GM12864 (cell line): ENCODE measurements around the gene MCM3AP.

Experiments
- DNase-seq: peaks from one replicate; pipeline ENCODE4 v3.0.0-alpha.2; 2011; ENCODE audit warnings: low read depth
- H3K4me3 ChIP-seq: 2 replicates; pipeline ENCODE4 v1.5.1; 2011; ENCODE audit warnings: mild to moderate bottlenecking, low read depth, low read length, control low read depth
- TF ChIP-seq, protein P1 (sequence below): IDR thresholded peaks from 2 replicates; pipeline ENCODE4 v1.5.1; 2011; ENCODE audit warnings: low read depth, mild to moderate bottlenecking, moderate library complexity, low read length, control low read depth, inconsistent platforms; ENCODE audit errors: missing control alignments

MCM3AP gene

DNA sequence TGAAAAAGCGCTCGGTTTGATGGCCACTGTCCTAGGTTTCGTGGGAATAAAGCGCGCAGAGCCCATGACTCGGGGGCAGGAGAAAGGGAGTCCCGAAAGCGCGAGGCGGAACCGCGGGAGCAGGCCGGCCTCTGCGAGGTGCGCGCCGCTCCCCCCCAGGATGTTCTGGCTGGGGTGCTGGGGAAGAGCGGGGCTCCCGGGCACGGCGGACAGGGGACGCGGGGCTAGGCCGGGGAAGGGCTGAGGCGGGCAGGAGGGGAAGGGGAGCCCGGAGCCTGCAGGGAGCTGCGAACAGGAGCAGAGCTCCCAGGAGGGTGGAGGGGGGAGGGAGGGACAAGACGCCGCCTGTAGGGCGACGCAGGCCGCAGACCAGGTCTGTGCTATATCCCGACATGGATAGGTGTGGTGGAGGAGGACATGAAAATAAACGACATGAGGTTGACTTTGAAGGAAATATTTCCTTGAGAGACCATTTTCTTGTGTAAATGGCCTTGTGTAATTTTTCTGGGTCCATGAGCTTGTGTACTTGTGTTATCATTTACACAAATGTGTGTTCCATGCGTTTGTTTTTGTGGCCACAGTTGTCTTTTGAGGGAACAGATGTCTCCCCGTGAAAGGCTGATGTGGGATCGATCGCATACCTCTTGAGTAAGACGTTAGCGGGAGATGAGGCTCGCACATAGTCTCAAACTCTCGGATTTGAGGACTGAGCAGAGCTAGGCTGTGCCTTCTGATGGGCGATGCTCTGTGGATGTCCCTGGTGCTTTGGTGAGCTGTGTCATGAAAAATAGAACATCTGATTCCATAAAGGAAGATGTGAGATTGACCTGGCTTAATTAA is 39.9 kb upstream of the MCM3AP start:
- DNase-seq, result no peak
- peak overlapping the region; percentile 93 for H3K4me3 ChIP-seq
- TF ChIP-seq, protein P1, sequence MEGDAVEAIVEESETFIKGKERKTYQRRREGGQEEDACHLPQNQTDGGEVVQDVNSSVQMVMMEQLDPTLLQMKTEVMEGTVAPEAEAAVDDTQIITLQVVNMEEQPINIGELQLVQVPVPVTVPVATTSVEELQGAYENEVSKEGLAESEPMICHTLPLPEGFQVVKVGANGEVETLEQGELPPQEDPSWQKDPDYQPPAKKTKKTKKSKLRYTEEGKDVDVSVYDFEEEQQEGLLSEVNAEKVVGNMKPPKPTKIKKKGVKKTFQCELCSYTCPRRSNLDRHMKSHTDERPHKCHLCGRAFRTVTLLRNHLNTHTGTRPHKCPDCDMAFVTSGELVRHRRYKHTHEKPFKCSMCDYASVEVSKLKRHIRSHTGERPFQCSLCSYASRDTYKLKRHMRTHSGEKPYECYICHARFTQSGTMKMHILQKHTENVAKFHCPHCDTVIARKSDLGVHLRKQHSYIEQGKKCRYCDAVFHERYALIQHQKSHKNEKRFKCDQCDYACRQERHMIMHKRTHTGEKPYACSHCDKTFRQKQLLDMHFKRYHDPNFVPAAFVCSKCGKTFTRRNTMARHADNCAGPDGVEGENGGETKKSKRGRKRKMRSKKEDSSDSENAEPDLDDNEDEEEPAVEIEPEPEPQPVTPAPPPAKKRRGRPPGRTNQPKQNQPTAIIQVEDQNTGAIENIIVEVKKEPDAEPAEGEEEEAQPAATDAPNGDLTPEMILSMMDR, result peak; percentile 17

DNA sequence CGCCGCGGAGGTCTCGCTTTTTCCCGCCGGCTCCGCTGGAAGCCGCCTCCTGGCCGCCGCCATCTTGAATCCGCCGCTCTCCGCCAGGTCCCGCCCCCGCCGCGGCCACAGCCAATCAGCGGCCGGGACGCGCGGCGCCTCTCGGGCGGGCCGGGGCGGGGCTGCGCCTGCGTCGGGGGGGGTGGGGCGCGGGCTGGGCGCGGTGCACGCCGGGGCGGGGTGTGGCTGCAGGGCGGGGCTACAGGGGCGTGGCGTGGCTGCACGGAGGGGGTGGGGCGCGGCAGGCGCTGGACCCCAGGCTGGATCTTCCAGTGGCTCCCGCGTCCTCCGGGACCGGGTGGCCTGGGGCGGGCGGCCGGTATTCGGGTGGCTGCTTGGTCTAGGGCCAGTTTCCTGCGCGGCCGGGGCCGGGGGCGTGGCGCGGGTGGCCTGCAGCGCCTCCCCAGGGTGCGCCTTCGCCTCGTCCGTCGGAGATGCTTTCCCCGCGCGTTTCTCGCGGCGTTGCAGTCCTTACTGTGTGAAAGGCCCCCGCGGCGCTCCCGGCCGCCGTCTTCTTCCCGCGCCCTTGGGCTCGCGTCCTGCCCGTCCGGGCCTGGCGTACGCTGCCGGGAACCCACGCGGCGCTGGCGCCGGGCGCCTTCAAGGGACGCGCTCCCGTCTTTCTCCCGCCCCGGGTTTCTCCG is 39.1 kb upstream of the MCM3AP start:
- TF ChIP-seq, protein P1, result no peak
- peak overlapping the region; percentile 100 for H3K4me3 ChIP-seq
- no peak for DNase-seq

DNA sequence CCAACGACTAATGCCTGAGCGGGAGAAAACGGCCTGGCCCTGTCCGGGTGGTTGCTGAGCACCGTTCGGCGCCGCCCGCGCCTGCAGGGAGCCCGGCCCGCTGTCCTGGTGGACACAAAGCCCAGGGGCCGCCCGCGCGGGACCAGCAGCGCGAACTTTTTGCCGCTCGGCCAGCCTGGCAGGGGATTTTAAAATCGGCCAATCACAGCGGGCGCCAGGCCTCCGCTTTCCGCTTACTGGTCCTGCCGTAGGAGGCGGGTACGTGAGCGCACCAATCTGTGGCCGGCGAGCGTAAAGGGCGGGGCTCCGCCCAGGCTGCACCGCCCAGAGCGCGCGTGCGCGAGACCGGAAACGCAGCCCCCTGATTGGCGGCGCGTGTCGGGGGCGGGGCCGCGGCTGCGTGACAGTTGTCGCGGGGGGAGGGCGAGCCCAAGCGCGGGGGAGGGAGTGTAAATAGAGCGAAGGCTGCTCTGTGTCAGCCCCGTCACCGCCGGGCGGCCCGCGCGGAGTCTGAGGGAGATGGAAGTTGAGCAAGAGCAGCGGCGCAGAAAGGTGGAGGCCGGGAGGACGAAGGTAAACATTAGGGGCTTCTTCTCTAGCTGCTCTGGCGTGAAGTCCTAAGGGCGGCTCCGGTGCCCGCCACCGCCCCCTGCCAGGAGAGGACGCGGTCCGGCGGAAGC is 38.4 kb upstream of the MCM3AP start, which contains the start of the genes C21orf58 and PCNT:
TSS of gene C21orf58 (minus strand) at position 161 of the 680 bp plus-strand sequence. CDS start 1,132 bp downstream, outside the sequence.
TSS of gene PCNT (plus strand) at position 447 of the 680 bp plus-strand sequence. CDS start at position 520, 73 bp downstream.
- DNase-seq, result peak; percentile 90
- TF ChIP-seq, protein P1, result no peak
- H3K4me3 ChIP-seq, result peak within 1 kb of the TSS; percentile 100

DNA sequence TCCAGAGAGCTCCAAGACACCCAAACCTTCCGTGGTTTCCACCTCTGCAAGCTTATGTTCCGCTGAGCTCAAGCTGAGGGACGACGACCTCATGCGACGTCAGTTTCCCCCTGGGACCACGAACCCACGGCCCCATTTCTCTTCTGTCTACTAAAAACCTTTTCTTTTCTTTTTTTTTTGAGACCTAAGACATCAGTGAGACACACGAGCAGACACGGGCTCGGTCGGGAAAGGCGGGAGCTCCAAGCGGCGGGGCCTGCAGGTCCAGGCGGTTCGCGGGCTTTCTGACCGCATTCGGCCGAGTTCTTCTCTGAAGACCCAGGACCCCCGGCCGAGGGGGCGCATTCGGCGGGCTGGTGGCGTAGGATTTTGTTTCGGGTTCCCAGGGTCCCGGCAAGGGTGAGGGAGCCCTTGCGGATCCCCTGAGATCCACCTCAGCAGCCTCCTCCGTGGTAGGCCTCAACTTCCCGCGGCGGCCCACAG is 37.9 kb upstream of the MCM3AP start:
- TF ChIP-seq, protein P1, result no peak
- DNase-seq, result no peak
- peak overlapping the region; percentile 100 for H3K4me3 ChIP-seq

DNA sequence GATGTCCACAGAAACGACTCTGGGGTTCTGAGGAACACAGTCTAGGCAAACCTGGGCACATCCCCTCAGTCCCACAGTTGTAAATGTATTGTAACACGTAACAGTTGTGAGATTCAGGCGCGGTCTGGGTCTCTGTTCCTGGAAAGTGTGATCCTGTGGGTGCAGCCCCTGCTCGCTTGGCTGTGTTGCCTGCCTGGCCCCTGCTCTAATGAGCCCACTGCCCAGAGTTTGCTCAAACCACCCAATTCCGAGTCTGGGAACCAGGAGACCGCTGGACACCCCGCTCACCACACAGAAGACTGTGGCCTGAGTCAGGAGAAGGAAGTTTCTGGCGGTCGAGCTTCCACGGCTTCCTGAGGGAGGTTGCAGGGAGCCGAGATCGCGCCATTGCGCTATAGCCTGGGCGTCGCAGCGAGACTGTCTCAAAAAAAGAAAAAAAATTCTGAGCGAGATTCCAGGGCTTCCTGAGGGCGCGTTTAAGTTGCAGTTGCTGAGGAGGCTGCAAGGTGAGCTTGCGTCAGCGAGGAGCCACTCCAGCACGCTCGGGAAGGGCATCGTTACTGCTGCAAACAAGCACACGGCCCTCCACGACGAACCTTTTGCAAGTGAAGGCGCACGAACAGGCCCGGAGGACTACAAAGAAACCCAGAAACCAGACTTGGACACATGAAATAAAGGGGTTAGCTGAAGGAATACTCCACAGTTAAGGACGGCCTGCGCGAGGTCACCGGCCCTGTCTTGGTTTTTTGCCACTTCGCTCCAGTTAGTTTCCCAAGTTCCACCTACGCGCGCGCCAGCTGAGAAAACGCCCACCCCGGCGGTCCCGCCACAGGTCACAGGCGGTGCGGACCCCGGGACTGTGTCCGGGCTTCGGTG is 37.2 kb upstream of the MCM3AP start:
- TF ChIP-seq, protein P1, result no peak
- DNase-seq, result no peak
- H3K4me3 ChIP-seq, result peak overlapping the region; percentile 100

DNA sequence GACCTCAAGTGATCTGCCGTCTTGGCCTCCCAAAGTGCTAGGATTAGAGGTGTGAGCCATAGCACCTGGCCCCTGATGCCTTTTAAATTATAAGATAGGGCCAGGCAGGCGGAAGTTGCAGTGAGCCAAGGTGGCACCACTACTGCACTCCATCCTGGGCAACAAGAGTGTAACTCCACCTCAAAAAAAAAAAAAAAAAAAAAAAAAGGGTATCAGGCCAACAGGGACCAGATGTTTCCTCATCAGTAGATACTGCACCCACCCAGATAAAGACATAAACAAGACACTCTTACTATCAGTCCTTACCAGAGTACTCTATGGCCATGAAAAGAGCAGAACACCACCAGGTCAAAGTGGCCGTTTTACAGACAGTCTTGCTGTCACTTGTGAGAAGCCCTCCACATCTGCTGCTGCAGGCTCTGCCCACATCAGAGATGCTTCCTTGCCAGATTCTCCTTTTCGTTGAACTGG is 35.0 kb upstream of the MCM3AP start:
- TF ChIP-seq, protein P1, result no peak
- H3K4me3 ChIP-seq, result no peak overlapping the region; the same call in 1 of the 2 replicates
- DNase-seq, result no peak
